Measurements from ENCODE around the gene HMGB2. TPM values are rescaled to one million over a fixed set of nuclear protein-coding genes. Genes with fewer than 3 reads are reported as not detected.
A peak's percentile ranks its signal among the peaks of the same experiment; 100 is the strongest.

HMGB2 gene
- total RNA-seq, 3 donors from 2014 or later, result 48.2 to 66.2 (median 58.0) TPM

- intact Hi-C loops (cut with DNase I; ENCODE audit: low total_unique reads), result no loop called here
- Histone ChIP-seq H3K9me3 (no peaks in the 10 kb centered on the region), H3K4me3 (no peak overlapping the region), H3K36me3 (no peaks in the 10 kb centered on the region), H3K4me1 (no peaks in the 10 kb centered on the region), H3K27ac (no peak overlapping the region), H3K27me3 (no peaks in the 10 kb centered on the region)
- no peak for TF ChIP-seq POLR2A (IDR thresholded peaks at IDR 0.05)
- TF ChIP-seq POLR2AphosphoS5 (IDR thresholded peaks at IDR 0.05), result no peak
- TF ChIP-seq, protein P1, sequence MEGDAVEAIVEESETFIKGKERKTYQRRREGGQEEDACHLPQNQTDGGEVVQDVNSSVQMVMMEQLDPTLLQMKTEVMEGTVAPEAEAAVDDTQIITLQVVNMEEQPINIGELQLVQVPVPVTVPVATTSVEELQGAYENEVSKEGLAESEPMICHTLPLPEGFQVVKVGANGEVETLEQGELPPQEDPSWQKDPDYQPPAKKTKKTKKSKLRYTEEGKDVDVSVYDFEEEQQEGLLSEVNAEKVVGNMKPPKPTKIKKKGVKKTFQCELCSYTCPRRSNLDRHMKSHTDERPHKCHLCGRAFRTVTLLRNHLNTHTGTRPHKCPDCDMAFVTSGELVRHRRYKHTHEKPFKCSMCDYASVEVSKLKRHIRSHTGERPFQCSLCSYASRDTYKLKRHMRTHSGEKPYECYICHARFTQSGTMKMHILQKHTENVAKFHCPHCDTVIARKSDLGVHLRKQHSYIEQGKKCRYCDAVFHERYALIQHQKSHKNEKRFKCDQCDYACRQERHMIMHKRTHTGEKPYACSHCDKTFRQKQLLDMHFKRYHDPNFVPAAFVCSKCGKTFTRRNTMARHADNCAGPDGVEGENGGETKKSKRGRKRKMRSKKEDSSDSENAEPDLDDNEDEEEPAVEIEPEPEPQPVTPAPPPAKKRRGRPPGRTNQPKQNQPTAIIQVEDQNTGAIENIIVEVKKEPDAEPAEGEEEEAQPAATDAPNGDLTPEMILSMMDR (IDR thresholded peaks at IDR 0.05), result no peak
- DNase-seq (ENCODE audit: low spot score in 2 of 2), result no peak
Observed at GRCh38 chr4:173374588-173374987, 40.4 kb upstream of the HMGB2 start.

GRCh38 chr4:173371292-173372192 is 37.4 kb upstream of the HMGB2 start:
- Histone ChIP-seq H3K4me3 (peak overlapping the region; percentile 82 to 90 (median 89)), H3K27ac (peak overlapping the region; percentile 92), H3K27me3 (no peaks in the 10 kb centered on the region), H3K4me1 (no peaks in the 10 kb centered on the region), H3K9me3 (no peaks in the 10 kb centered on the region), H3K36me3 (no peaks in the 10 kb centered on the region)
- DNase-seq (ENCODE audit: low spot score in 2 of 2), result peak; percentile 60 to 61
- intact Hi-C loops (cut with DNase I; ENCODE audit: low total_unique reads), result no loop called here
- TF ChIP-seq POLR2AphosphoS5 (IDR thresholded peaks at IDR 0.05) (peak; percentile 11 to 59 (median 54)), POLR2A (IDR thresholded peaks at IDR 0.05) (no peak)
- TF ChIP-seq, protein P1 (IDR thresholded peaks at IDR 0.05), result no peak

- no peaks in the 10 kb centered on the region for H3K4me1 ChIP-seq
- H3K4me3 ChIP-seq, result peak within 1 kb of the TSS; percentile 82 to 90 (median 89)
- intact Hi-C loops (cut with DNase I; ENCODE audit: low total_unique reads), result no loop called here
- TF ChIP-seq, protein P1 (IDR thresholded peaks at IDR 0.05), result no peak
- TF ChIP-seq POLR2A (IDR thresholded peaks at IDR 0.05) (peak; percentile 91), POLR2AphosphoS5 (IDR thresholded peaks at IDR 0.05) (peak; percentile 88 to 97 (median 96))
- peak within 1 kb of the TSS; percentile 92 to 97 for H3K27ac ChIP-seq
- H3K9me3 ChIP-seq, result no peaks in the 10 kb centered on the region
- H3K27me3 ChIP-seq, result no peaks in the 10 kb centered on the region
- DNase-seq (ENCODE audit: low spot score in 2 of 2), result peak; percentile 97 to 98
- H3K36me3 ChIP-seq, result no peaks in the 10 kb centered on the region
Observed at GRCh38 chr4:173370477-173371291, 36.5 kb upstream of the HMGB2 start, which contains the start of gene SAP30. TSS of gene SAP30 (plus strand) at chr4:173370954. CDS start at chr4:173371183, 229 bp downstream.

GRCh38 chr4:173370130-173370476 is 35.9 kb upstream of the HMGB2 start:
- peak overlapping the region; percentile 82 to 90 (median 89) for H3K4me3 ChIP-seq
- H3K4me1 ChIP-seq, result no peaks in the 10 kb centered on the region
- TF ChIP-seq, protein P1 (IDR thresholded peaks at IDR 0.05), result no peak
- TF ChIP-seq POLR2AphosphoS5 (IDR thresholded peaks at IDR 0.05), result no peak
- H3K27me3 ChIP-seq, result no peaks in the 10 kb centered on the region
- no peaks in the 10 kb centered on the region for H3K36me3 ChIP-seq
- H3K9me3 ChIP-seq, result no peaks in the 10 kb centered on the region
- H3K27ac ChIP-seq, result peak overlapping the region; percentile 92 to 97
- DNase-seq (ENCODE audit: low spot score in 2 of 2), result peak; percentile 60 to 62
- intact Hi-C loops (cut with DNase I; ENCODE audit: low total_unique reads), result no loop called here
